ENCODE data around the gene GRIK4.

Gene GRIK4

DNA sequence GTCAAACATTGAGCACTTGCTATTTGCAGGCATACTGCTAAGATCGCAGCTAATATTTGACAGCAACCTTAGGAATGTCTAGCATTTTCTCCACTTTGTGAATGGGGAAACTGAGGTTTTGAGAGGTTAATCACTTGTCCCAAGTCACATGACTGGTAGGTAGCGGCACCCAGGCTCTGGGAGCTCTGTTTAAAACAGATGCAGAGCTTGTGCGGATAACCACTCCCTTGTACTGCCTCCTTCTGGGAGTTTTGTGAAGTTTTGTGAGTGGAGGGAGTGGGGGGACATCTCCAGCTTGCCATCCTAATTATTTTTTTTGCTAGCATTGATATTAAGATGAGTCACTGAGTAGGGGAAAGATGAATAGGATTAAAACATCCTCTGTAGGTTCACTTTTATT, 134.7 kb downstream of the GRIK4 start:
- DNase-seq, result no peak

DNA sequence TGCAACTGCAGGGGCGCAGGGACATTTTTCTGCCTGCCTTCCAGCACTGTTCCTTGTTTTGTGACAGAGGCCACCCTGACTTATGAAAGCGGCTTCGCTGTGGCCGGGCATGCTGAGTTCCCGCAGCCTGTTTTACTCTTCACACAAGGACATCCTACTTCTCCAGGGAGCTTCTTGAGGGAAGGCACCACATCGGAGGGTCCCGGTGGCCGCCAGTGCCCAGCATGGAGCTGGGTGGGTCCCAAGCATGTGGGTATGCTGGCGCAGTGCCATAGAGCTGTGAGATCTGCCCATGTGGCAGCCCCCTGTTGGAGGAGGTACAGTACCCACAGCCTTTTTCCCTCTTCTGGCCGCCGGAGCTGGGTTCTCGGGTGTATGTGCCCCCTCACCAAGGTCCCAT, 136.1 kb downstream of the GRIK4 start:
- DNase-seq, result no peak

DNA sequence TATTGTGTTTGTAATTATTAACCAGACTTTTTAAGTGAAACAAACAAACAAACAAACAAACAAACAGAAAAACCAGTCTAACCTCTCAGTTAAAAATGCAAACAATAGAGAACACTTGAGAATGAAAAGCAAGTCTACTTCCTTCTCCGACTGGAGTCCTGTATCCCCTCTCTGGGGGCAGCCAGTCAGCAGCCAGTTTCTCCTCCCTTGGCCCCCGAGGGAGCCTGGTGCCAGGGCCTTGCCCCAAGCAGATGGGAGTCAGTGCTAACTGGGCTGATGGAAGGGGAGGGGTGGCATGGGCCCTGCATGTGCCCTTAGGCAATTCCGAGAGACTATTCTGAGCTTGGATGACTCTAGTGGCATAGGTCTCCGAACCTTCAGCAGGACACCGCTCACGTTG, 137.2 kb downstream of the GRIK4 start:
- DNase-seq, result no peak

DNA sequence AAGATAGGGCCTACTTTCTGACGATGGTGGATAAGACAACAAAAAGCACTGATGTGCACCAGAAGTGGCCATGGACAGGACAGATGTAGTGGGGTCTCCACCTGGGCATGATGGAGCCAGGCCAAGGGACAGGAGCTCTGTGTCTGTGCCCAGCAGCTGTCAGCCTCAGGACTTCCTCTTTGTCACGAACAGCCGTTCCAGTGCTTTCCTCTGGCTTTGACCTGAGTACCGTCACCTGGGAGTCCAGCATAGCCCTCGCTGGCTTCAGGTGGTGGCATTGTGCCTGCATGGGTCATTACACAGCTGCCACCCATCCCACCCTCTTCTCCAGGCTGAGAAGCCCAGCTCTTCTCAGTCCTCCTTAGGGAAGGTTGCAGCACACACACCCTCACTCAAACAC, 137.8 kb downstream of the GRIK4 start:
- no peak for DNase-seq

DNA sequence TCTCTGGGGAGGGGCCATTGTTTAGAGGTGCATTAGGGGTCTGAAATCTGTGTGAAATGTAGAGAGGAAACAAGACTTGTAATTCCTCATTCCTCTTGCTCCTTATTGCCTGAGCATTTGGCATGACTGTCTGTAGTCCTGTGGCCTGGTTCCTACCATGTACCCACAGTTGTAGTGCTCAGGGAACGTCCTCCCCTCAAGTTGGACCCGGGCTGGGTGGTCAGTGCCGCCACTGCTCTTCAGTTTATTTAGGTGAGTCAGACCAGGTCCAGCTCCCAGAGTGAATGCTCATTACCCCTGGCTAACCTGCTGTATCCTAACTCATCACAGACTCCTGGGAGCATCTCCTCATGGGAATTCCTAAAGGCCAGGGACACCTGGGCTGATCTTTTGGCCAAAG, 139.8 kb downstream of the GRIK4 start:
- DNase-seq, result no peak

DNA sequence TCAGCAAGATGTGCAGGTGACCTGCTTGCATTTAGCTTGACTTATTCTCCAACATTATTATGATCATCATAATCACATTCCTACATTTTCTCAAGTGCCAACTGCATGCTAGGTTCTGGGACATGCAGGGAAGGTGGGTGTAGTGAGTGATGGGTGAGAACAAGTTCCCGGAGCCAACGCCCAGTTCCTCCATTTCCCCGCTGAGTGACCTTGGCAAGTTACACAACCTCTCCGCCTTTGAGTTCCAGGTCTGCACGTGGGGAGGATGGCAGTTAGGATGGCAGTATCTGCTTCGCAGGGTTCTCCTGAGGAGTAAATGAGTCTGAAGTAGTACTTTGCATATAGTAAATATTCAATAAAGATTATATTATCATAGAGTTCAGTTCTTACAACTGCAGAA, 140.3 kb downstream of the GRIK4 start:
- no peak for DNase-seq

DNA sequence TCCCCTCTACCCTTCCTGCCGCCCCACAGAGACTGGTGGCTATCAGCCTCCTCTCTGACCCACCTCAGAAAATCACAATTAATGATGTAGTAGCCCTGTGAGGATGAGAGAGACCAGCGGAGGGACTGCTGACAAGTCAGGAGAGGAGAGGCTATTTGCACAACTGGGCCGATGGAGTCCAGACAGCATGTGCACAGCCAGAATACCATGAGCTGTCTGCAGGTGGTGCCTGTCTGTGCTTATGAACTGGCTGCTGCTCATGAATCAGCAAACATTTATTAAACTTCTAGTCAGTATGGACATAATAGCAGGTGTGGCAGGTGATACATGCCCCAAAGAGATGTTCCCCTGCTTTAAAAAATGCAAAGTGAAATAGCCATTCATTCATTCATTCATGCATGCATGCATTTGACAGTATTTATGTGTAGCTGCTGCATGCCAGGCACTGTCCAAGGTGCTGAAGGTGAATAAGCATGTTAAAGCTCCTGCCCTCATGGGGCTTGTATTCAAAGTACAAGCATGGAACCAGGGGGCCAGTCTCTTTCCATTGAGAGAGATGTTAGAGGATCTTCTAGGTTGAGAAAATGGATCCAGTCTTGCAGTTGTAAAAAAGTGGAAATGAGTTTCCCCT, 141.3 kb downstream of the GRIK4 start:
- no peak for DNase-seq

DNA sequence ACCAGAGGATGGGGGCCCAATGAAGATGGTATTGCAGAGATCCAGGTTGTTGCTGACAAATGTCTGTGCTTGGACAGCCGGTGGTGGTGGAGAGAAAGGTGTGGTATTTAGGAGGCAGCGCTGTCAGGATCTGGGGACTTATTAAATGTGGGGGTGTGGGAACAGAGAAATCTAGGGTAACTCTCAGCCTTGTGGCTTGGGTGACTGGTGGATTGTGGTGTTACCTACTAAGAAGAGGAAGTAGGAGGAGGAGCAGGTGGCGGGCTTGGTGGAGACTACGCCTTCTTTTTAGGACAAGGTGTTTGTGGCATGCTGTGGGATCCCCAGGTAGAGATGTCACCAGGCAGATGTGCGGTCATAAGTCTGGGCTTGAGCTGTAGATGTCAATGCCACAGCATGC, 144.0 kb downstream of the GRIK4 start:
- DNase-seq, result no peak

DNA sequence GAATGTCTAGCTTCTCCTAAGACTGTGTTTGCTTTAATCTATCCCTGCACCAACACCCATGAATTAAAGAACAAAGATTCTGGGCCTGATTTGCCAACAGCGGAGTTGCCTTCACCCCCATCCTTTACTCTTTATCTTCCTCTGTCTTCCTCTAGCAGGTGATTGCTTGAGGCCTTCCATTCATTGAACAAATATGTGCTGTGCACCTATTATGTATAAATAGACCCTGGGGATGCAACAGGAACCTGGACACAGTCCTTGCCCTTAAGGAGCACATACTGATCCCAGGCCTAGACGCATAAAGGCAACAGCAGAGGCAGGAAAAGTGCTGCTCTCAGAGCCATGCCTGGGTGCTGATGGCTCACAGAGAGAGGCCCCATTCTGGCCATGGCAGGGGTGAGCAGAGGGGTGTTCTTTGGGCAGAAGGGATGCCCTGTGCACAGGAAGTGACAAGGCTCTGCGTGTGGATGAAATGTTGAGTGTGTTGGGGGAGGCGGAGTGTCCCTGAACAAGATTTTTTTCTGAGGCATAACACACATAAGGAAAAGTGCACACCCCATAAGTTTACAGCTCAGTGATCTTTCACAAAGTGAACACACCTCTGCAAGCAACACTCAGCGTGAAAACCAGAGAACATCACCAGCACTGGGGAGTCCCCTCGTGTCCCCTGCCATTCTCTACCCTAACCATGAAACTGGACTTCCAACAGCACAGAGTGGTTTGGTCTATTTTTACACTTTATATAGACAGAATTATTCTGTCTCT, 145.9 kb downstream of the GRIK4 start:
- no peak for DNase-seq

DNA sequence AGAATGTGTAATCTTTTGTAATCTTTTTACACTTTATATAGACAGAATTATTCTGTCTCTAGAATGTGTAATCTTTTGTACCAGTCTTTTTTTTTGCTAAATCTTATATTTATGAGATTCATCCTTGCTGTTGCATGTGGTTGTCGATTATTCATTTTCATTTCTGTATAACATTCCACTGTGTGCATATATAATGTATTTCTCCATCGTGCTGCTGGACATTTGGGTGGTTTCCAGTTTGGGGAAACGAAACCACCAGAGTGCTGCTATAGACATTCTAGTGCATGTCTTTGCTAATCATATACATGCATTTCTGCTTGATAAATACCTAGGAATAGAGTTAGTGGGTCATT, 146.5 kb downstream of the GRIK4 start:
- DNase-seq, result no peak

DNA sequence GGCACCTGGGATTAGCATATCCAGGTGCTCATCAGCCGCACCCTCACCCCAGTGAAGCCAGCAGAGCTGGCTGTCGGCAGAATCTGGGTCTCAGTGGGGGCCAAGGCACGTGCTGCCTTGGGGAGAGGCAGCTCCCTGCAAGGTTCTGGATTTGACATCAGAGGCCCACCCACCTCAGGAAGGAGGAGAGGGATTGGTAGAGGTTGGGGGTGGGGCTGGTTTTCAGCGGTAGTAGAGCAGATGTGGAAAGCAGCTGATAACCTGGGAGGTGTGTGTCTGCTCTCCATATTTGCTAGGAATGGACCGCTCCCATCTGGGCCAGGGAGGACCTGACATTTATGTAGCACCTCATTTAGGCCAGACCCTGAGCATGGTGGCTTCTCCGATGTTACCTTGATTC, 147.5 kb downstream of the GRIK4 start:
- DNase-seq, result no peak

DNA sequence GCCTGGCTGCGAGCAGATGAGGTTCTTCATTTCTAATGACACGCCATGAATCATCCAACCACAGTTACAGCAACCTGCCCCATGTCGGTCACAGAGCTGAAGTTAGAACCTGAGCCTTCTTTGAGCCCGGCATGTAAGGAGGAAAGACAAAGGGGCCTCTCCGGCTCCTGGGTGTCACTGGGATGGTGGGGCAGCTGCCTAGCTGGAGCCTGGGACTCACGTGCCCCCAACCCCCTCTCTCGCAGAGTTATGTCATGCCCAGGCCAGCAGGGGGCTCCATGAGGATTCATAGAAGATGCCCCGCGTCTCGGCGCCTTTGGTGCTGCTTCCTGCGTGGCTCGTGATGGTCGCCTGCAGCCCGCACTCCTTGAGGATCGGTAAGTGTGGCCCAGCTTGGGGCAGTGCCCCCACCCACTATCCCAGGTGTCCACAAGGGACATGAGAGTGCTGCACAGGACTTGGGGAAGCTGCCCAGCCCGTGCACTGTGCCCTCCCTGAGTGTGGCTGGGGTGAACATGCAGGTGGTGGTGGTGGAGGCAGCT, 148.5 kb downstream of the GRIK4 start:
- no peak for DNase-seq

DNA sequence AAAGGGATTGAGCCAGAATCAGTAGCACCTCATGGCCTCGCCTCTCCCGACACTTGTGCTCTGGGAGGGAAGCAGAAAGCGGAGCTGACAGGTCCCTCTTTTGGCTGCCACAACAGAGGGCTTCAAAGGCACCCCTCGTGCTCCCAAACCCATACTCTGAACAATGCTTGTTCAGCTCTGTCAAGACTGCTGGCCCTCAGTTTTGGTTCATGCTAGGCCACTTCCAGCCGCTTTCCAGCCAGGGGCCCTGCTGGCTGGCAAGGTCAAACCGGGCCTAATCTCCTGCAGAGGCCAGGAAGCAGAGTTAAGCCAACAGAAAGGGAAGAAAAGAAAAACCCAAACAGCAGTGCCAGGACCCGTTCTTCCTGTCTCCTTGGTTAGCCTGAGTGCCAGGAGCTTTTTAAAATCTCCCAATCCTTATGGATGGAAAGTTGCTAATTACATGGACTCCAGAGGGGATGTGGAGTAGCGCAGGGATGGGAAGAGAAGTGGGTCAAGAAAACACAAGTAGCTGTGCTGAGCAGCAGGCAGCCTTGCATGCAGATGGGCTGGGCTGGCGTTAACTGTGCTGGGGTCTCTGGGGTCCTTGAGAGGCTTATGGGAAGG, 150.6 kb downstream of the GRIK4 start:
- no peak for DNase-seq

DNA sequence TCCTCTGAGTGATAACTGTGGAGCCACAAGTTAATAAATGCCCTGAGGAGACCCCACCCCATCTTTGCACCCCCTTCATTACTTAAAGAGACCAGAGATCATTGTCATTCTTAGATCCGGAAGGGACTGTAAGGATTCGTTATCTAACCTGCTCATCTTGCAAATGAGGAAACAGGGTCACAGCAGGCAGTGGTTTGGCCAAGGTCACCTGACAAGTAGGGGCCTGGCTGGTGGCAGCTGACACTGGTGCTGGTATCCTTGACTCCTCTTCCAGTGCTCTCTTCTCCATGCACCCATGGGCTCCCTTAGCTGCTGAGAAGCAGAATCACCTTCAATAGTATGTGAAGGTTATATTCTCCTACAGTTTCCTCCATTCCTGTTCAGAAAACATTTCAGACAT, 151.6 kb downstream of the GRIK4 start:
- DNase-seq, result no peak

DNA sequence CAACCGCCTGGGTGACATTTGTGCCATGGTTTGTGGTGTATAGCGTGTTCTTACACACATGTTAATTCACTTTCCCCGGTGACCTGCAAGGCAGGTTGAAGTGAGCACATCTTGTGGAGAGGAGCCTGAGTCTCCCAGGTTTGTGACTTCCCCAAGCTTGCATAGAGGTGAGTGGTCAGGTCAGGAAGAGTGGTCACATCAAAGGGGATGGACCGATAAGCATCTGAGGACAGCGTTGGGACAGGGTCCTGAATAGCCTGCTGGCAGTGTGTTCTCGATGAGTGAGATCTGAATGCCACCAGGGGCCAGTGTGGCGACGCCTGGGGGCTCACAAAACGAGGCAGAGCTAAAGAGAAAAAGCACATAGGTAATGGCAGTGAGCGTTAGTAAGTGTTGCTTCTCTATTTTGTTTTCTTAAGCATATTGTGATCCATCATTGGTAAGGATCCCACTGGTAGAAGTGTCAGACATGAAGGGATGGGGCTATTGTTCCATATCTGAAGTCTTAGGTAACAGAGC, 154.6 kb downstream of the GRIK4 start:
- no peak for DNase-seq

DNA sequence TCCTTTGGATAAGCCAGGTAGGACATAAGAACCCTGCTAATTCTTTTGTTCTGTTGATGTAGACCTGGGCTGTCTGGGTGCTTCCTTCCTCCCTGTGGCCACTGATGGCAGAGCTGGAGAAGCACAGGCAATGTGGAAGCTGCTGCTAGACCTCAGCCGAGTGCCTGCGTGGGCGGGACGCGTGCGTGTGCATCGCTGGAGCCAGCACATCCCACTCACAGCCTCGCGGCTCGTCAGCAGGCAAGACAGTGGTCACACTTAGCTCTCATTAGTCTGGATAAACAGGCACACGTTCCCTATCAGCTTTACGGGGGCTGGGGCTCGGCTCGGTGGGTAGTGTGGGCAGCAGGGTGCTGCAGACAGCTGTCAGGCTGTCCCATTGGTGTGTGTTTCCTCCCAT, 155.7 kb downstream of the GRIK4 start:
- no peak for DNase-seq

DNA sequence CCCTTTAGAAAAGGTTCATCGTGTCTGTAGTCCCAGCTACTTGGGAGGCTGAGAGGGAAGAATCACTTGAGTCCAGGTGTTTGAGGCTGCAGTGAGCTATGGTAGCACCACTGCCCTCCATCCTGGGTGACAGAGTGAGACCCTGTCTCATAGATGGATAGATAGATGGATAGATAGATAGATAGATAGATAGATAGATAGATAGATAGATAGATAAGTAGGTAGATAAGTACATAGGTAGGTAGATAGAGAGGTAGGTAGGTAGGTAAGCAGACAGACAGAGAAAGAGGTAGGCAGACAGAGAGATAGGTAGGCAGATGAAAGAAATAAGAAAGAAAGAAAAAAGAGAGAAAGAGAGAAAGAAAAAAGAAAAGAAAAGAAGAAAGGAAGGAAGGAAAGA, 156.4 kb downstream of the GRIK4 start:
- no peak for DNase-seq

DNA sequence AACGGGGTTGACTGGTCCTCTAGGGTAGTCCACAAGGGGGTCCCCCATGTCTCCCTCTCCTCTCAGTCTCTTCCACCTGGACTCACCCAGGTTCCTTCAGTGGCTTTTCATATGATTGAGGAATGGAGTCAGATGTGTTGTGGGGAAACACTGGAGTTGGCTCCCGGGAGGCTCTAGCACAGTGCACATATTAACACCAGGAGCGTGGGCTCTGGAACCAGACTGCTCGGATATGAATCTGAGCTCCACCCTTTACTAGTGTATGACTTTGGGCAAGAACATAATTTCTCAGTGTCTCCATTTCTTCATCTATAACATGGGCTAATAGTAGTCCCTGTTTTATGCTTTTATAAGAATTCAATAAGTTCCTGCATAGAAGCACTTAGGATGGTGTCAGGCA, 157.0 kb downstream of the GRIK4 start:
- DNase-seq, result no peak

DNA sequence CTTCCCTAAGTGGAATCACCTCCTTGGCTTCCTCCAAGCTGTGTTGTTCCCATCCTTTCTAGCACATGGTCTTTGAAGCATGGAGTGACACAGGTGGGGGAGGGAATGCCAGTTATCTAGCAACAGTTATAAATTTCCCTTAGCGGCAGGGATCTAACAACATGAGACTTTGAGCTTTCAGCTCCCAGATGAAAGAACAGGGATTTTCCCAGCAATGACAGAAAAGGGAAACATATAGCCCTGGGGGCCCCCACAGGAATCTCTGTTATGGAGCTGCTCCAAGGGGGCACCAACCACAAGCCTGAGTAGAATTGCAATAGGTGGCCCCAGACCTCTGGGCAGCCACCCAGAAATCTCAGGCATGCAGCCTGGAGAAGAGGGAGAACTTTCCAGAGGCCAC, 163.0 kb downstream of the GRIK4 start:
- no peak for DNase-seq

DNA sequence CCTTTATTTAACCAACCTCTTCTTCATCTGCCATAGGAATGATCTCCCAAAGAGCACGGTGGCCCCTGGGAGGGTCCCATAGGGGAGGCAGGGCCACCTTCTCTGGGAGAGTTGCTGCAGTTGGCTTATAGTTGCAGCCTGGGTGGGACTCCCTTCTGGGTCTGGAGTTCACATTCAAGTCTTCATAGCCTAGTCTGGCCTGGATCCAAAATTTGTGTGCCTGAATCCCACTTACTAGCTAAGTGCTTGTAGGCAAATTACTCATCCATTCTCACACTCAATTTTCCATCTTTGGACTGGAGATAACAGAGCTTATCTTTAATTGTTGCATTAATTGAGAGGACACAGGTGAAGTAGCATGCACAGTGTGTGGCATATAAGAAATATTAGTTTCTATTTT, 163.6 kb downstream of the GRIK4 start:
- DNase-seq, result no peak

DNA sequence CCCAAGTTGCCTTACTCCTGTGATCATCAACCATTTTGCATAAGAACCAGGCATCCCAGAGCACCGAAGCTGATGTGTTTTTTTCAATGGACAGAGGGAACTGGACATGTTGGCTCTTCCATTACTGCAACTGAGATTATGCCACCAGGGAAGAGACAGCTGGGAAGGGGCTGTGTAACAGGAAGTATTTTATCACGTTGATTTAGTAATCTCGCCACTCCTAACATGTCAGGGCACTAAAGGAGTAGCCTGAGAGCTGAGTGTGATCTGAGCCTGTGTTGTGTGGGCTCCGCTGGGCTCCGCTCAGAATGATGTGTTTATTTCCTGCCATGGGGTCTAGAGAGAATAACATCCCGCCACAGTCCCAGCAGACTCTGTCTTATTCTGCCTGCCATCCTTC, 165.4 kb downstream of the GRIK4 start:
- DNase-seq, result no peak

DNA sequence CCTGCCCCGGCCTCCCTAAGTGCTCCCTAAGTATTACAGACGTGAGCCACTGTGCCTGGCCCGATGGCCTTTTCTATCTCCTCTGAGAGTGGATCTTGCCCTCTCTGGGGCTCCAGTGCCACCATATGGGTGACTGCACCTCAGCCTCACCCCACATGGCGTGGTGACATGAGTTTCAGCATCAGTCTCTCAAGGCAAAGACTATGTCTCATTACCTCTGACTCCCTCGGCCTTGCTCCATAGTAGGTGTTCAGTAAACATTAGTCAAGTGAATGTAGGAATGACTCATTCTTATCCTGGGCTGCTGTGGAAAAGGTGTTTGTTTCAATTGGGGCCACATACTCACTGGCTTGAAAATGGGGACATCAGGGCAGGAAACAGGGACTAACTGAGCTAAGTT, 168.8 kb downstream of the GRIK4 start:
- no peak for DNase-seq

DNA sequence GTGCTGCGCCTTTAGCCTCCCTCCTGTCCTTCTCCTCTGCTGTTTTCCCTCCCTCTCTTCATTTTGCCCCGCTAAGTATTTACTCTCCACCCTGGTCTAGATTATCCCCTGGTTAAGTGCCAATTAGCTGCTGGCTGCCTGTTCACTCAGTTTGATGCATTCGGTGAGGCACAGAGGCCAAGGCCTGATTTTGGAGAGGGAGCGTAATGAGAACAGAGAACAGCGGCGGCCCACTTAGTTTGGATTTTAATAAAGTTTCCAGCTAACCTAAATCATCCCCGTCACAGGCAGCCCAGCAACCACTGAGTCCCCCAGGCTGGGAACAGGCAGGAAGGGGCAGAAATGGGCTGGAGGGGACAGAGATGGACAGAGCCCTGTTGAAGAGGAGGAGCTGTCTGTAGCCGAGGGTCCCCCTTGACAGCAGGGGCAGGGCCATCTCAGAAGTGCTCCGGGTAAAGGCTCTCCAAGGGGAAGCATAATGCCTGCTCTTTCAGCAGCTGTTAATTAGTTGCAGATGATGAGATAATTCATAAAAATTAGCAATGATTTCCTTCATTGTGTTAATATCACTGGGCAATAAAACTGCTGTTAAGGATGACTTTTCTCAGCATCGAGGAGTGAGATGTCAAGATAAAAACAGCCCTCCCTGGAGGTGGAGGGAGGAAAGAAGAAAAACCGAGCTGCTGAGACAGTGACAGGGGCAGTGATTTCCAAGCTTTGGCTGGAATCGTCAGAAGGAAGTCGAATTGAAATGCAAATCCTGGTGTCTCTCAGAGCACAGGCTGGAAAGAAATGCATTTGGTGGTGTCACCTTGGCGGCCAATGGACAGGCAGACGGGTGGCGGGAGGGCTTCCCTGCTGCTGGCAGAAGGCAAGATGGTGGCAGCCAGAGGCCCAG, 170.1 kb downstream of the GRIK4 start:
- no peak for DNase-seq

All from SW 1271 (cell line).